ENCODE results near the gene SEMA6A. TPM values are rescaled to one million over a fixed set of nuclear protein-coding genes. Genes with fewer than 3 reads are reported as not detected.

The SEMA6A gene
- total RNA-seq (20.3 and 27.6 TPM in 2 replicates), polyA plus RNA-seq (13.2 and 13.7 TPM in 2 replicates)

- no peaks in the 10 kb centered on the region for H3K36me3 ChIP-seq
- no peak for TF ChIP-seq CTCF (IDR thresholded peaks at IDR 0.05; ENCODE audit: low read depth, low read length)
Observed at GRCh38 chr5:116574367-116575325, at the start of gene SEMA6A. Gene SEMA6A (minus strand): TSS chr5:116574823. CDS start chr5:116504944, 69,879 bp downstream.

GRCh38 chr5:116622375-116623050 is 47.9 kb upstream of the SEMA6A start:
- DNase-seq (ENCODE audit: low read depth in 1 of 2, low spot score in 1 of 2): no peak
- H3K27ac ChIP-seq: no peak overlapping the region

More at GRCh38 chr5:116574367-116575325, at the start of gene SEMA6A:
- Histone ChIP-seq H3K9me3 (ENCODE audit: low read depth) (no peaks in the 10 kb centered on the region), H3K27me3 (no peaks in the 10 kb centered on the region), H3K27ac (peak within 1 kb of the TSS; percentile 63), H3K4me3 (peak within 1 kb of the TSS; percentile 74), H3K4me1 (ENCODE audit: low read depth) (no peaks in the 10 kb centered on the region)
- DNase-seq (ENCODE audit: low read depth in 1 of 2, low spot score in 1 of 2): peak; percentile 91 to 95

GRCh38 chr5:116621599-116621998 is 47.0 kb upstream of the SEMA6A start:
- H3K9me3 ChIP-seq (ENCODE audit: low read depth): no peaks in the 10 kb centered on the region
- DNase-seq (ENCODE audit: low read depth in 1 of 2, low spot score in 1 of 2): no peak
- H3K27me3 ChIP-seq: no peaks in the 10 kb centered on the region
- no peaks in the 10 kb centered on the region for H3K36me3 ChIP-seq
- no peak overlapping the region for H3K4me3 ChIP-seq
- no peak for TF ChIP-seq CTCF (IDR thresholded peaks at IDR 0.05; ENCODE audit: low read depth, low read length)
- no peaks in the 10 kb centered on the region for H3K4me1 ChIP-seq (ENCODE audit: low read depth)
- H3K27ac ChIP-seq: no peak overlapping the region

More at GRCh38 chr5:116622375-116623050, 47.9 kb upstream of the SEMA6A start:
- H3K27me3 ChIP-seq: no peaks in the 10 kb centered on the region
- no peaks in the 10 kb centered on the region for H3K9me3 ChIP-seq (ENCODE audit: low read depth)
- H3K4me3 ChIP-seq: no peak overlapping the region
- no peaks in the 10 kb centered on the region for H3K4me1 ChIP-seq (ENCODE audit: low read depth)
- TF ChIP-seq CTCF (IDR thresholded peaks at IDR 0.05; ENCODE audit: low read depth, low read length): no peak
- no peaks in the 10 kb centered on the region for H3K36me3 ChIP-seq

- no peaks in the 10 kb centered on the region for H3K9me3 ChIP-seq (ENCODE audit: low read depth)
- H3K27me3 ChIP-seq: no peaks in the 10 kb centered on the region
- no peak overlapping the region for H3K27ac ChIP-seq
- no peak for DNase-seq (ENCODE audit: low read depth in 1 of 2, low spot score in 1 of 2)
- no peaks in the 10 kb centered on the region for H3K36me3 ChIP-seq
- H3K4me1 ChIP-seq (ENCODE audit: low read depth): no peaks in the 10 kb centered on the region
- no peak overlapping the region for H3K4me3 ChIP-seq
- no peak for TF ChIP-seq CTCF (IDR thresholded peaks at IDR 0.05; ENCODE audit: low read depth, low read length)
Observed at GRCh38 chr5:116616876-116617275, 42.3 kb upstream of the SEMA6A start.

GRCh38 chr5:116614603-116614920 is 39.9 kb upstream of the SEMA6A start:
- no peaks in the 10 kb centered on the region for H3K27me3 ChIP-seq
- no peaks in the 10 kb centered on the region for H3K36me3 ChIP-seq
- H3K4me3 ChIP-seq: no peak overlapping the region
- DNase-seq (ENCODE audit: low read depth in 1 of 2, low spot score in 1 of 2): no peak
- H3K27ac ChIP-seq: no peak overlapping the region
- H3K4me1 ChIP-seq (ENCODE audit: low read depth): no peaks in the 10 kb centered on the region
- no peaks in the 10 kb centered on the region for H3K9me3 ChIP-seq (ENCODE audit: low read depth)
- no peak for TF ChIP-seq CTCF (IDR thresholded peaks at IDR 0.05; ENCODE audit: low read depth, low read length)

Measured in cardiac muscle cell (in vitro differentiated cells and primary cell).